Measurements from ENCODE around the gene PDE4D. TPM values are rescaled to one million over a fixed set of nuclear protein-coding genes. Genes with fewer than 3 reads are reported as not detected.
A peak's percentile ranks its signal among the peaks of the same experiment; 100 is the strongest.

PDE4D gene
- total RNA-seq, 1 experiment from 2014 or later = 3.3 TPM

- Mint-ChIP-seq H3K4me1 (peaks cover 8% of the 10 kb centered on the region), H3K27ac (no peak overlapping the region; the same call in 1 of the 2 replicates), H3K4me3 (no peak overlapping the region), H3K9me3 (no peaks in the 10 kb centered on the region), H3K36me3 (no peaks in the 10 kb centered on the region), H3K27me3 (ENCODE audit: low read depth) (no peaks in the 10 kb centered on the region)
- no peak for TF ChIP-seq EMX1 (CRISPR knock-in tag; IDR thresholded peaks at IDR 0.05)
- no peak for TF ChIP-seq ZNF121 (CRISPR knock-in tag; IDR thresholded peaks at IDR 0.05)
- TF ChIP-seq MAX (CRISPR knock-in tag; IDR thresholded peaks at IDR 0.05) = no peak
- DNase-seq (ENCODE audit: low spot score) (no peak), ATAC-seq (peak; percentile 24)
- ChIA-PET POLR2A (no interaction called here), CTCF (interaction anchor here (1.2 kb wide), 1 partner anchor 17 kb away, joined by 3 read pairs; no protein-coding TSS in a partner anchor)
These were observed 244.3 kb downstream of the PDE4D start for GRCh38 chr5:59648949-59649921.

GRCh38 chr5:59648038-59648831 is 245.3 kb downstream of the PDE4D start:
- Mint-ChIP-seq H3K4me1 (peaks cover 8% of the 10 kb centered on the region), H3K27me3 (ENCODE audit: low read depth) (no peaks in the 10 kb centered on the region), H3K9me3 (no peaks in the 10 kb centered on the region), H3K27ac (no peak overlapping the region), H3K4me3 (no peak overlapping the region), H3K36me3 (no peaks in the 10 kb centered on the region)
- ATAC-seq (no peak), DNase-seq (ENCODE audit: low spot score) (no peak)
- TF ChIP-seq JAZF1 (CRISPR knock-in tag; IDR thresholded peaks at IDR 0.05) (no peak), USF2 (CRISPR knock-in tag; IDR thresholded peaks at IDR 0.05) (no peak), TCF7 (CRISPR knock-in tag; IDR thresholded peaks at IDR 0.05; ENCODE audit: low read depth) (no peak), ETV6 (CRISPR knock-in tag; IDR thresholded peaks at IDR 0.05) (no peak), FOXP4 (CRISPR knock-in tag; IDR thresholded peaks at IDR 0.05) (no peak), PREB (CRISPR knock-in tag; IDR thresholded peaks at IDR 0.05; ENCODE audit: borderline replicate concordance) (no peak), IRF1 (CRISPR knock-in tag; IDR thresholded peaks at IDR 0.05) (no peak), GABPB1 (CRISPR knock-in tag; IDR thresholded peaks at IDR 0.05) (no peak), ERG (CRISPR knock-in tag; IDR thresholded peaks at IDR 0.05) (no peak), RELA (CRISPR knock-in tag; IDR thresholded peaks at IDR 0.05; ENCODE audit: borderline replicate concordance) (no peak)
- CTCF ChIA-PET = interaction anchor here (0.6 to 1.2 kb wide), 2 partner anchors 18 to 1625 kb away, joined by 3 to 8 read pairs; no protein-coding TSS in a partner anchor
- POLR2A ChIA-PET = interaction anchor here (0.7 kb wide), 1 partner anchor 12 kb away, joined by 4 read pairs; no protein-coding TSS in a partner anchor
